ENCODE results near the gene BPIFB4.

The BPIFB4 gene

GRCh38 chr20:33062105-33062824 is 17.2 kb upstream of the BPIFB4 start:
- TF ChIP-seq POLR2A (IDR thresholded peaks at IDR 0.05; ENCODE audit: extremely low read depth, insufficient read length) = no peak
- TF ChIP-seq MAX (IDR thresholded peaks at IDR 0.05; ENCODE audit: low read depth, low read length) = no peak
- no peak for TF ChIP-seq MYC (IDR thresholded peaks at IDR 0.05; ENCODE audit: low read depth, low read length)
- TF ChIP-seq CTCF (IDR thresholded peaks at IDR 0.05; ENCODE audit: low read depth, low read length) = no peak
- no peak overlapping the region for H3K4me3 ChIP-seq (ENCODE audit: low read depth, low read length)
- no peak for DNase-seq (ENCODE audit: low read depth)

- no peak for DNase-seq (ENCODE audit: low read depth)
- TF ChIP-seq MAX (IDR thresholded peaks at IDR 0.05; ENCODE audit: low read depth, low read length) = no peak
- TF ChIP-seq MYC (IDR thresholded peaks at IDR 0.05; ENCODE audit: low read depth, low read length) = no peak
- TF ChIP-seq CTCF (IDR thresholded peaks at IDR 0.05; ENCODE audit: low read depth, low read length) = no peak
- TF ChIP-seq POLR2A (IDR thresholded peaks at IDR 0.05; ENCODE audit: extremely low read depth, insufficient read length) = no peak
- no peak overlapping the region for H3K4me3 ChIP-seq (ENCODE audit: low read depth, low read length)
Measured at GRCh38 chr20:33062825-33063149, 16.7 kb upstream of the BPIFB4 start.

- TF ChIP-seq CTCF (IDR thresholded peaks at IDR 0.05; ENCODE audit: low read depth, low read length) (no peak), MAX (IDR thresholded peaks at IDR 0.05; ENCODE audit: low read depth, low read length) (no peak), MYC (IDR thresholded peaks at IDR 0.05; ENCODE audit: low read depth, low read length) (no peak), POLR2A (IDR thresholded peaks at IDR 0.05; ENCODE audit: extremely low read depth, insufficient read length) (no peak)
- no peak overlapping the region for H3K4me3 ChIP-seq (ENCODE audit: low read depth, low read length)
- DNase-seq (ENCODE audit: low read depth) = no peak
Measured at GRCh38 chr20:33063271-33063670, 16.2 kb upstream of the BPIFB4 start.

GRCh38 chr20:33064572-33065287 is 14.7 kb upstream of the BPIFB4 start:
- TF ChIP-seq CTCF (IDR thresholded peaks at IDR 0.05; ENCODE audit: low read depth, low read length) = no peak
- no peak for TF ChIP-seq MYC (IDR thresholded peaks at IDR 0.05; ENCODE audit: low read depth, low read length)
- no peak for TF ChIP-seq POLR2A (IDR thresholded peaks at IDR 0.05; ENCODE audit: extremely low read depth, insufficient read length)
- no peak for TF ChIP-seq MAX (IDR thresholded peaks at IDR 0.05; ENCODE audit: low read depth, low read length)
- no peak overlapping the region for H3K4me3 ChIP-seq (ENCODE audit: low read depth, low read length)
- no peak for DNase-seq (ENCODE audit: low read depth)

GRCh38 chr20:33065785-33066184 is 13.7 kb upstream of the BPIFB4 start:
- TF ChIP-seq MYC (IDR thresholded peaks at IDR 0.05; ENCODE audit: low read depth, low read length) = no peak
- TF ChIP-seq POLR2A (IDR thresholded peaks at IDR 0.05; ENCODE audit: extremely low read depth, insufficient read length) = no peak
- no peak for TF ChIP-seq CTCF (IDR thresholded peaks at IDR 0.05; ENCODE audit: low read depth, low read length)
- TF ChIP-seq MAX (IDR thresholded peaks at IDR 0.05; ENCODE audit: low read depth, low read length) = no peak
- no peak for DNase-seq (ENCODE audit: low read depth)
- no peak overlapping the region for H3K4me3 ChIP-seq (ENCODE audit: low read depth, low read length)
